Germinal center (tissue), 1 donor: ENCODE measurements around the gene UNC79.
"Not testable (repeated sequence)": the region's sequence is repeated elsewhere in the genome, so short reads cannot be mapped to it uniquely, and the experiment has no call there.

Experiments used
- DNase-seq: peaks from one replicate; pipeline ENCODE4 v3.0.0; 2012; ENCODE audit warnings: mixed read lengths, low spot score

Gene UNC79

DNA sequence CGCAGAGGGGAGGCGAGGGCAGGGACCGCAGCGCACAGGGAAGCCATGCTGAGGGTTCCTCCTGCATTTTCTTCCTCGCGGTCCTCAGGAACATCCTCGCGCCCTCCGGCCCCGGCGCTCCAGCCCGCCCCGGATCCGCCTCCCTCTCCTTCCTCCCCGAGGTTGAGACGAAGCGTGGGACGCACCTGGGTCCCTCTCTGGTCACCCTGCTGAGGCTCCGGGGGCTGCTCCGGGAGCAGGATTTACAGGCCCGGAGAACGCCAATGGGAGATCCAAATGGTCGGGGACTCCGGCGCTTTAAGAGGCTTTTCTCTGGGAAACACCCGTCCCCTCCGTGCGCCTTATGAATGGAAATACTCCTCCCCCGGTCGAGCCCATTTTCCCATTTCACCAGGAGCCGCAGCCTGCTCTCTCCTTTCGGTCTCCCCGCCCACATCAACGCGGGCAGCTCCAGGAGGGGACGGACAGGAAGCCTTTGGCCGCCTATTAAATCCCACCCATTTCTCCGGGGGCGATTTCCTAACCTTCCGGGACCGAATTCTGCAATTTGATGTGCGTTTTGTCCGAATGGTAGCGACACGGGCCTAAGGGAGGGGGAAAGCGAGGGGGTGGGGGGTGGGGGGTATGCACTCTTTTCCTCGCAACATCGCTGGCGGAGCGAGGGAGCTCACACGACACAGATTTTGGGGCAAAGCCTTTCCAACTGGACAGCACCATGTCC, at the start of gene UNC79:
Gene UNC79, plus strand, starts transcription at position 625 of the 721 bp plus-strand sequence. Its CDS starts 91 bp downstream, at position 716.
- no peak for DNase-seq

DNA sequence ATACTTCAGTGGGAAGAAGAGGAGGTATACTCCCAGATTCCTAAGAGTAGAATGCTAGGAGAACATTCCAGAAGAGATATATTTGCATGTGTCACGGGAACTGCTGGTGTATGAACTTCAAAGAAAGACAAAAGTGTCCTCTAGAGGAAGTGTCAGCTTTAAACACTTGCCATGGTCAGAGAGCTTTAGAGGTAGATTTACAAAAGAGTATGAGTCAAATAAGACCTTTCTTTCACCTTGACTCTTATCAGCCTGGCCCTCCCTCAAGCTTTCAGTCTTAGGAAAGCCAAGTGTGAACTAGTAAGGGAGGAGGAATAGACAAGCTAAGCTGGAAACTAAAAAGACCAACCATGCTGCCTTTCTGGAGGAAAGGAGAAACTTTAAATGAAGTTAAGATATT, 49.1 kb upstream of the UNC79 start:
- no peak for DNase-seq

DNA sequence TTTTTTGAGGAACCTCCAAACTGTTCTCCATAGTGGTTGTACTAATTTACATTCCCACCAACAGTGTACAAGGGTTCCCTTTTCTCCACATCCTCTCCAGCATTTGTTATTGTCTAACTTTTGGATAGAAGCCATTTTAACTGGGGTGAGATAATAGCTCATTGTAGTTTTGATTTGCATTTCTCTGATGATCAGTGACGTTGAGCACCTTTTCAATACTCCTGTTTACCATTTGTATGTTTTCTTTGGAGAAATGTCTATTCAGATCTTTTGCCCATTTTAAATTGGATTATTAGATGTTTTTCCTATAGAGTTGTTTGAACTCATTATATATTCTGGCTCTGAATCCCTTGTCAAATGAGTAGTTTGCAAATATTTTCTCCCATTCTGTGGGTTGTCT, 46.5 kb upstream of the UNC79 start:
- DNase-seq: not testable (repeated sequence)

DNA sequence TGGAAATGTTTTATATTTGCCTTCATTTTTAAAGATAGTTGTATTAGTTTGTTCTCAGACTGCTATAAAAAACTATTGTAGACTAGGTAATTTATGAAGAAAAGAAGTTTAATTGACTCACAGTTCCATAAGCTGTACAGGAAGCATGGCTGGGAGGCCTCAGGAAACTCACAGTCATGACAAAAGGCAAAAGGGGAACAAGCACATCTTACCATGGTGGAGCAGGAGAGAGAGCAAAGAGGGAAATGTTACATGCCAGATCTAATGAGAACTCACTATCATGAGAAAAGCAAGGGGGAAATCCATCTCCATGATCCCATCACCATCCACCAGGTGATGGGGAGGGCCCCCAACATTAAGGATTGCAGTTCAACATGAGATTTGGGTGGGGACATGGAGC, 35.5 kb upstream of the UNC79 start:
- no peak for DNase-seq

DNA sequence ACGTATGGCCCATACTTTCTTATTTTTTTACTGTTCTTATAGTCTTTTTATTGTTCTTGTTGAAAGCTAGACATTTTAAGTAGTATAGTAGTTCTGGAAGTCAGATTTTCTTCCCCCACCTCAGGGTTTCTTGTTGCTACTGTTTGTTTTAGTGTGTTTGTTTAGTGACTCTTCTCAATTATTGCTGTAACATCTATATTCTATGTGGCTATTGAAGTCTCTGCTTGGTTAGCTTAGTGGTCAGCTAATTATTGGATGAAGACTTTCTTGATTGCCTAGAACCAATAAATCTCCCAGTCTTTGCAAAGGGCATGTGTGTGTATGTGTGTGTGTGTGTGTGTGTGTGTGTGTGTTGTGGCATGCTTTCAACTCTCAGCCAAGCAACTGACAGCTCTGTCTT, 34.3 kb upstream of the UNC79 start:
- DNase-seq: no peak

DNA sequence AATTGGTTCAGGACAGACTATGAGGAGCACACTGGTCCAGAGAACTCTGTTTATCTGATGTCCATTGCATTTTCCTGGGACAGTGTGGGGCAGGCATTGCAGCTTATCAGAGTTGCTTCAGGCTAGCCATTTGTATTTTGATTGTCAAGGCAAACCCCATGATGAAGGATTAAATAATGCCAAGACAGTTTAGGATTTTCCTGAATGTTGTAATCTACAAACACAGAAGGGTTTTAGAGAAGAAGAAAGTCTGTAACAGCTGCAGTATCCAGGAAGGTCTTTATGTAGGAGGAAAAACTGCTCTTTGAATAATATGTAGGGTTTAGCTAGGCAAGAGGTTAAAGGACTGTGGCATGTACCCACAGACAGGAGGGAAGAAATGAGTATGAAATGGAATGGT, 32.2 kb upstream of the UNC79 start:
- no peak for DNase-seq

DNA sequence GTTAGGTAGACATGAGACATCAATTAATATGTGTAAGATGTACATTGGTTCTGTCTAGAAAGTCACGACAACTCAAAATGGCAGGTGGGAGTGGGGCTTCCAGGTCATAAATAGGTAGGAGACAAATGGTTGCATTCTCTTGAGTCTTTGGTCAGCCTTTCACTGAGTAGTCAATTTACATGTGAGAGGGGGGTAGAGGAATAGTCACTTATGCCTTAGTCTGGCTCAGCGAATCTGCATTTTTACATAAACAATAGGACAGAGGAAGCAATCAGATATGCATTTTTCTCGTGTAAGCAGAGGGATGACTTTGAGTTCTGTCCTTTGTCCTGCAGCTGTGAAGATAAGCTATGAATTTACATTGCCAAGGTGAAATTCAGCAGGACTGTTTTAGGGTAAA, 27.8 kb upstream of the UNC79 start:
- no peak for DNase-seq

DNA sequence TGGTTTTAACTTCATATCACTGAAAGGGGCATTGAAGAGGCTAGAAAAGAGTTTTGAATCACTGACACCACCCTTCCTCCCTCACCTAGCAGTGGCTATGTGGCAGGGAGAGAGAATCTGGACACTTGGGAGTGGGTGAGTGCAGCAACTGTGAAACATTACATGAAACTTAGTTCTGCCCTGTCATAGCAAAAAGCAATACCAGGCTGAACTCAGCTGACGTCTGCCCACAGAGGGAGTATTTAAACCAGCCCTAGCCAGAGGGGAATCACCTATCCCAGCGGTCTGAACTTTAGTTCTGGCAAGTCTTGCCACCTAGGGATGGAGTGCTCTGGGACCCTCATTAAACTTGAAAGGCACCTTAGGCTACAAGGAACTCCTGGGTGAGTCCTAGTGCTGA, 20.7 kb upstream of the UNC79 start:
- no peak for DNase-seq

DNA sequence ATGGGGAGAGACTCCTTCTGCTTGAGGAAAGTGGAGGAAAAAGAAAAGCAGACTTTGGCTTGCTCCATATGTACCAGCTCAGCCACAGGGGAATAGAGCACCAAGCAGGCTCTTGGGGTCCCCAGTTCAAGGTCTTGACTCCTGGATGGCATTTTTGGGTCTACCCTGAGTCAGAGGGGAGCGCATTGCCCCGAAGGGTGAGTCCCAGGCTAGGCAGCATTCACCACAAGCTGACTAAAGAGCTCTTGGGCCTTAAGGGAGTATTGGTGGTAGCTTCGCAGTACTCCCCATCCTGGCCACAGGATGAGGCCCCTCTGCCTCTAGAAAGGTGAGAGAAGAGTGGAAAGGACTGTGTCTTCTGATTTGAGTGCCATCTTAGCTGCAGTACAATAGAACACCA, 19.8 kb upstream of the UNC79 start:
- no peak for DNase-seq

DNA sequence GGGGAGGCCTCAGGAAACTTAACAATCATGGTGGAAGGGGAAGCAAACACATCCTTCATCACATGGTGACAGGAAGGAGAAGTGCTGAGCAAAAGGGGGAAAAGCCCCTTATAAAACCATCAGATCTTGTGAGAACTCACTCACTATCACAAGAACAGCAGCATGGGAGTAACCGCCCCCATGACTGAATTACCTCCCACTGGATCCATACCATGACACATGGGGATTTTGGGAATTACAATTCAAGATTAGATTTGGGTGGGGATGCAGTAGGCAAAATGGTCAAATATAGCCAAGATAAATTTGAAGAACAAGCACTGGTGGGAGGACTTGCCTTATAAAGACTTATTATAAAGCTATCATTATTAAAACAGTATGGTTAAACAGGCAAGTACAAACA, 5.6 kb upstream of the UNC79 start:
- not testable (repeated sequence) for DNase-seq

DNA sequence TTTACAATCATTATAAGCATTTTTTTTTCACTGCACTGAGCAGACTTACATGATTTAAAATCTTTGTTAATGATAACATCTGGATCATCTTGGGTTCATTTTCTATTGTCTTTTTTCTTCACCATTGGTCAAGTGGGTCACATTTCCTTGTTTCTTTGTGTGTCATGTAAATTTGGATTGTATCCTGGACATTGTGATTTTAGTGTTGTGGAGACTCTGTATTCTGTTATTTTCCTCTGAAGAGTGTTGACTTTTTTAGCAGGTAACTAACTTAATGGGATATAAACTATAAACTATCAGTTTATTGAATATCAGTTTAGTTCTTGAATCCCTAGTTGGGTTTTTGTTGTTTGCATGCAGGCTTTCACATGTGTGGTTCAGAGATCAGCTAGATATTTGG, 4.0 kb upstream of the UNC79 start:
- no peak for DNase-seq

DNA sequence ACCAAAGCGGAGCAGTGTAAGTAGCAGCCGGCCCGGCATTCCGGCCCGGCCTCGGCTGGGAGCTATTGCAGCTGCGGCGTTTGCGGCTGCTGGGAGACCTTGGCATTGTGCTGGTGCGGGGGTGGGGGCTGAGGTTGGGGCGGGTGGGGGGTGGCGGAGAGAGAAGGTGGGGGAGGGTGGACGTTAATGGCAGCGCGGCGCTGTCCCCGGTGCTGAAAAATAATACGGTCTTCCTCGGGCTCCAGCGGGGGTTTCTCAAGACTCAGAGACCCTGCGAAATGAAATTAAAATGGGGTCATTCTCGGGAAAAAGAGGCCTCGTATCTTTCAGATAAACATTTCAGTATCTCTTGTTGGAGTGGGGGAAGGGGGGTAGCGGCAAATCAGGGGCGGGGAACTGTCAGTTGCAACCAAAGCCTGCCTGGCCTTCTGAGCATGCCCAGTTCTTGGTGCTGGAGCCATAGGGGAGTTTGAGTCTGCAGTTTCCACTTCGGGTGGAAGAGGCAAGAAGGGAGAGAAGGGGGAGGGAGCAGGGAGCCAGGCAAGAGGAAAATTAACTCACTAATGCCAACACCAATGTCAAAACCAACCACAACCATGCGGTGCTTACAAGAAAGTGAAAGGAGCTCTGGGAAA, 414 bp downstream of the UNC79 start:
- no peak for DNase-seq

DNA sequence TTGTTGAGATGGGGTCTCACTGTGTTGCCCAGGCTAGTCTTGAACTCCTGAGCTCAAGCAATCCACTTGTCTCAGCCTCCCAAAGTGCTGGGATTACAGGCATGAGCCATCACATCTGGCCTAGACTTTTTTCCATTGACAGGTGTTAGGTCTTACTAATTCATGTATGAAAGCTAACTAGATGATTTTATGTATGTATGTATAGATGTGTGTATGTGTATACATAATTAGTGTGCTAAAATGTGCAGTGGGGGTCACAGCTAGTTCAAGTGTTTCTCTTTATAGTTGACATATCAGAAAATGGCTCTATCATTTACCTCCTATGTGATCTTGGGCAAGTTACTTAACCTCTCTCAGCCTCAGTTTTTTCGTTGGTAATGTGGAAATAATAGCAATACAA, 23.5 kb downstream of the UNC79 start:
- DNase-seq: no peak

DNA sequence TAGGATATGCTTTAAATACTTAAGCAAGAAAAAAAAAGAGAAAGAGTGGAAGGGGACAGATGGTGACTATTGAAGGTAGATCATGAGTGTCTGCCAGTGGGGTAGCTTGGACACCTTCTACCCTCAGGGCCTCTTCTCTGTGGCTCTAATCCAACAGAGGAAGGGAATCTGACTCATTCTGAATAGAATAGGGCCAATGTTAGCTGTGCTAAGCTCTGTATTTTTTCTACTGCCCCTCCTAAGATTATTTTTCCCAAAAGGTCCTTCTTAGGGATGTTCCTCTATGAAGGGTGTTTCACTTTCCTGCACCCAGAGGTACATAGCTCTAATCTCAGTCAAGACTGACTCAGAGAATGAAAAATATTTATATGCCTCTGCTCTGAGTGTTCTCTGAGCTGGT, 25.6 kb downstream of the UNC79 start:
- DNase-seq: no peak

DNA sequence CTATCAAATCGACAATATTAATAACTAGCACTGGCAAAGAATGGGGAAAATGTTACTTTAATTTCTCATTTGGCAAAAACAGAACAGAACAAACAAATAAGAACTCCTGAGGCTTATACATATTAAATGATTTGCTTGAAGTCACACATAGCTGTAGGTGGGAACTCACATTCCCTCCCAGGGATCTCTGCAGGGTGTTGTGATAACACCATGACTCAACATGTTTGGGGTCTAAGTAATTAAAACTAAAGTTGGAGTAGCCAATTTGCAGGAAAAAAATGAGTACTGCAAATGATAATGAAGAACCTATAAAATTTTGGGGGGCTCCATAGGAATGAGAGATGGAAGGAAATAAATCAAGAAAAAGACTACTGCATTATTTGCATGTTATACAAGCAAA, 27.5 kb downstream of the UNC79 start:
- DNase-seq: no peak

DNA sequence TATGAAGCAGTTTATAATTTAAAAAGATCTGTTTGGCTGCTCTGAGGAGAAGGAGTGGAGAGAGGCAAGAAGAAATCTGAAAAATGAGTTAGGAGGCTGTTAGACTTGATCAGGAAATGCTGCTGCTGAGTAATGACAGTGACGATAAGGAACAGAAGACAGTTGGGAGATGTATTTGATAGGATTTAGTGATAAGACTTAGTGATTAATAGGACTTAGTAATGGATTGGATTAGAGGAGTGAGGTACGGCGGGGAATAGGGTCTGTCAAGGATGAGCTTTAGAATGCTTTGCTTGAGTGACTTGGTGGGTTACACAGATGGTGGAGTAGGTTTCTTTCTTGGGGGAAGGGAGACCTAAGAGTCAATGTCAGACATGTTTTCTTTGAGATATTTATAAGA, 31.7 kb downstream of the UNC79 start:
- DNase-seq: no peak

DNA sequence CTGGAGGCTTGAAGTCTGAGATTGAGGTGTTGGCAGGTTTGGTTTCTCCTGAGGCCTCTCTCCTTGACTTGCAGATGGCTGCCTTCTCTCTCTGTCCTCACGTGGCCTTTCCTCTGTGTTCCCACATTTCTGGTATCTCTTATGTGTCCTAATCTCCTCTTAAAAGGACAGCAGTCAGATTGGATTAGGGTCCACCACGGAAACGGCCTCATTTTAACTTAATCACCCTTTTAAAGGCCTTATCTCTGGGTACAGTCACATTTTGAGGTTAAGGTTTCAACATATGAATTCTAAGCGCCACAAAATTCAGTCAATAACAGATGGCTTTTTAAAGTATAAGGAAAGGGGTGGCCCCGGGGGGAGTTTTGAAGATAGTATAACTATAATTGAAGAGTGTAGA, 33.5 kb downstream of the UNC79 start:
- DNase-seq: no peak

DNA sequence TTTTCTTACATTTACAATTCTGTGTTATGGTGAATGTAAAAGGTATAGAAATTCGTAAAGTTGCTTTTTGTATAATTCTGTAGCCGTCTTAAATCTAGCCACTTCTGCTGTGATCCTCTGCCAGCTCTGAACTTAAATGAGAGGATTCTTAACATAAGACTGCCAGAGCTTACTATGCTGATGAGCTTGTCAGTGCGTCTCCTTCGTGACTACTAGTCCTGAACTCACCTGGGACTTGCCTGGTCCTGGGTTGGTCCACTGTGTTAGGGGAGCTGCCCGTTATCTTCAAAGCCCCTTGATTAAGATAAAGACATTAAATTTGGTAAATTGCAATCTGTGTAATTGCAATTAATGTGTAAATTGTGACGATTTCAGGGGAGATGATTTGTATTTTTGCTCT, 44.7 kb downstream of the UNC79 start:
- no peak for DNase-seq

DNA sequence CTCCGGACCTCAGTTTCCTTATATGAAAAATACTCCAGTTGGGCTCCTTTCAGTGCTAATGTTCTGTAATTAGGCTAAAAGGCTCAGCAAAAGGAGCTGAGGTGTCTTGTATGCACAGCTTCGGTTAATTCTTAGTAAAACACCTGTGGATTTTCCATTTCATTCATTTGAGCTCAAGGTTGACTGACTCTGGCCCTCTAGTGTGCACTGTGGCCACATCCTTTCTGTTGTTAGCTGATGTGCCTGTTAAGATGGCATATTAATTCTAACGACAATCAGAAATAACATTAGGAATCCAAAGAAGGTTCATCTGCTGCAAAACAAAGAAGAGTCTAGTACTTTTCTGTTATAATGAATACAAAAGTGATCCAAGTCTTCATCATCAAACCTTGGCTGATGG, 45.6 kb downstream of the UNC79 start:
- DNase-seq: no peak

DNA sequence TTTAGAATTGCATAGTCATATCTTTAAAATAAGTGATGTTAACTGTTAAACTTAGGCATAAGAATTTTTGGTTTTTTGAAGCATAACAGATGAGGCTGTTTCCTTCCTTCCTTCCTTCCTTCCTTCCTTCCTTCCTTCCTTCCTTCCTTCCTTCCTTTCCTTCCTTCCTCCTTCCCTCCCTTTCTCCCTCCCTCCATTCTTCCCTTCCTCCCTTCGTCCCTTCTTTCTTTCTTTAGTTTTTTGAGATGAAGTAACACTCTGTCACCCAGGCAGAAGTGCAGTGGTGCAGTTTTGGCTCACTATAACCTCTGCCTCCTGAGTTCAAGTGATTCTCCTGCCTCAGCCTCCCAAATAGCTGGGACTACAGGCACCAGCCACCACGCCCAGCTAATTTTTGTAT, 48.3 kb downstream of the UNC79 start:
- DNase-seq: not testable (repeated sequence)

DNA sequence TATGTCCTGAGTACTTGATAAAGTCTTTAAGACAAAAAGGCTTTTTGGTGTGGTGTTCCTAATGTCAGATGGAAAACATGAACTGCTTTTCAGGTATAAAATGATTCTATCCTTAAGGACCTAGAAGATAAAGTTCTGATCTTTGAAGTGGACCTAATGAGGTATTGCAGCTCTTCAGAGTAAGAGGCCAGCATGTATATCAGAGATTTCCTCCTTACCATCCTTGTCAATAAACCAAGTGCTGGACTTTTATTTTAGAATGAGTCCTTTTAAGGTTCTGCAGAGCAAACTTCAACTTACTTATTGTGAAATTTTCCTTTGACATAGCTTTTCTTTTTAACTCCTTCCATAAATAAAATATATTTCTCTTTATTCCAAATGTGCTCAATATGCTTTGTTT, 50.1 kb downstream of the UNC79 start:
- no peak for DNase-seq

DNA sequence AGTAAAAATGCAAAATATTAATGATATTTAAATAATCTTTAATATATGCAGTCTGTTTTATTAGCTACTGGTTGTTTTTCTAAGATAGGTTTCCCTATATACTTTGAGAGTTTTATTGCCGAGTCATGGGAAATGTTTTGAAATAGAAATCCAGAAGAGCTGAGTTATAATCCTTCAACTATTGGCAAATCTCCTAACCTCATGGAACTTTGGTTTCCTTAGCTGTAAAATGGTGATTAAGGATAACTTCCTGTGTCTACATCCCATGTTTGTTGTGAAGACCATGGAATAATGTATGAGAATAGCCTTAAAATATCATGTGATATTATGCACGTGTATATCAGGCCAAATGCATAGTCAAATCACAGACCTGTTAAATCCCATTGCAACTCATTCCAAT, 51.0 kb downstream of the UNC79 start:
- no peak for DNase-seq

DNA sequence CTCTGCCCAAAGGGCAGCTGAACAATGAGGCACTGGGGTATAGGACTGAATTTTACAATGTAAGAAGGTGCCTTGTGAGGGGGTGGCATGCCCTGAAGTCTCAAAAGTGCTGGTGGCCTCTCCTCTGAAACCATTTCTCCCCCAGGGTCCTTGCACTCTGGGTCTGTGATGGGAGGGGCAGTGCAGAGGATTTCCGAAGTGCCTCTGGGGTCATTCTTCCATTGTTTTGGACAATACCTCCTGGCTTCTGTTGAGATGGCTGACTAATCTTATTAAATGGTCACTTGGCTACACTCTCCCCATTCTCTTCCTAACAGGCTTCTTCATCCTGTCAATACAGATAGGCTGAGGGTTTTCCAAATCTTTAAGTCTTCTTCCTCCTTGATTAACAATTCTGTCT, 59.3 kb downstream of the UNC79 start:
- DNase-seq: no peak

DNA sequence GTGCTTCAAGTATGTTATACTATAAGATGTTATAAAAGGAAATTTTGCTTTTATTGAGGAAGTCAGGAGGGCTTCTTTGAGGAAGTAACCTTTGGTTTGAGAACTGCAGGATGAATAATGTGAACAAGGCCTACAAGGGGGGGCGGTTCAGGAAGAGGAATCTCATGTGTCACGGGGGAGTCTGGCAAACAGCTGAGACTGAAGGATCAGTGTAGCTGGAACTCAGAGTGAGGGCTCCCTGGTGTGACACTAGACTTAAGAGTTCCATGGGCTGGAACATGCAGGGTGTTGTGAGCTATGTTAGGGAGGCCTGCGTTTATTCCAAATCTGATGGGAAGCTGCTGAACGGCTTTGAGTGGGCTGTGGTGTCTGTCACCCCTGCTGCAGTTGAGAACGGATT, 62.3 kb downstream of the UNC79 start:
- DNase-seq: no peak
